ENCODE data around the gene KRTAP6-3. TPM values are rescaled to one million over a fixed set of nuclear protein-coding genes. Genes with fewer than 3 reads are reported as not detected.

KRTAP6-3 gene
- total RNA-seq = not detected

- DNase-seq (ENCODE audit: low spot score in 2 of 2) (no peak), FAIRE-seq (no peak)
Observed at GRCh38 chr21:30592140-30592539, at the start of gene KRTAP6-3. Gene KRTAP6-3 (plus strand): TSS chr21:30592440. CDS start chr21:30592446, 6 bp downstream.

GRCh38 chr21:30552782-30553181, 39.5 kb upstream of the KRTAP6-3 start:
- DNase-seq (ENCODE audit: low spot score in 2 of 2) (no peak), FAIRE-seq (no peak)

GRCh38 chr21:30555095-30555494, 37.1 kb upstream of the KRTAP6-3 start:
- DNase-seq (ENCODE audit: low spot score in 2 of 2) = no peak
- peak; percentile 13 for FAIRE-seq

GRCh38 chr21:30561264-30561895, 30.9 kb upstream of the KRTAP6-3 start, which contains the start of gene KRTAP19-7:
Gene KRTAP19-7 (minus strand): TSS chr21:30561314. CDS start chr21:30561289, 25 bp downstream.
- no peak for DNase-seq (ENCODE audit: low spot score in 2 of 2)
- FAIRE-seq = no peak

- no peak for FAIRE-seq
- no peak for DNase-seq (ENCODE audit: low spot score in 2 of 2)
Observed at GRCh38 chr21:30561957-30562356, 30.3 kb upstream of the KRTAP6-3 start.

GRCh38 chr21:30563072-30563471, 29.2 kb upstream of the KRTAP6-3 start:
- DNase-seq (ENCODE audit: low spot score in 2 of 2) = no peak
- FAIRE-seq = no peak

- DNase-seq (ENCODE audit: low spot score in 2 of 2) (no peak), FAIRE-seq (no peak)
Observed at GRCh38 chr21:30563630-30564029, 28.6 kb upstream of the KRTAP6-3 start.

GRCh38 chr21:30567617-30568016, 24.6 kb upstream of the KRTAP6-3 start:
- no peak for DNase-seq (ENCODE audit: low spot score in 2 of 2)
- no peak for FAIRE-seq

GRCh38 chr21:30577766-30578165, 14.5 kb upstream of the KRTAP6-3 start:
- no peak for DNase-seq (ENCODE audit: low spot score in 2 of 2)
- no peak for FAIRE-seq

GRCh38 chr21:30579346-30579745, 12.9 kb upstream of the KRTAP6-3 start:
- DNase-seq (ENCODE audit: low spot score in 2 of 2) = no peak
- FAIRE-seq = no peak

GRCh38 chr21:30580132-30580531, 12.1 kb upstream of the KRTAP6-3 start:
- DNase-seq (ENCODE audit: low spot score in 2 of 2) (no peak), FAIRE-seq (no peak)

GRCh38 chr21:30582870-30583269, 9.4 kb upstream of the KRTAP6-3 start:
- DNase-seq (ENCODE audit: low spot score in 2 of 2) (no peak), FAIRE-seq (no peak)

- no peak for FAIRE-seq
- no peak for DNase-seq (ENCODE audit: low spot score in 2 of 2)
Observed at GRCh38 chr21:30590297-30590696, 1.9 kb upstream of the KRTAP6-3 start, which contains the start of gene KRTAP22-2. Gene KRTAP22-2 (minus strand): TSS chr21:30590397.

- no peak for DNase-seq (ENCODE audit: low spot score in 2 of 2)
- FAIRE-seq = no peak
Observed at GRCh38 chr21:30598802-30599201, 6.6 kb downstream of the KRTAP6-3 start, which contains the start of gene KRTAP6-2. Gene KRTAP6-2 (minus strand): TSS chr21:30598902. CDS start chr21:30598874, 28 bp downstream.

GRCh38 chr21:30600787-30601186, 8.5 kb downstream of the KRTAP6-3 start, which contains the start of gene KRTAP22-1:
Gene KRTAP22-1 (plus strand): TSS chr21:30601087.
- FAIRE-seq (no peak), DNase-seq (ENCODE audit: low spot score in 2 of 2) (no peak)

GRCh38 chr21:30605968-30606367, 13.7 kb downstream of the KRTAP6-3 start:
- DNase-seq (ENCODE audit: low spot score in 2 of 2) = no peak

GRCh38 chr21:30612132-30612531, 19.9 kb downstream of the KRTAP6-3 start:
- FAIRE-seq = no peak

More at GRCh38 chr21:30605968-30606367, 13.7 kb downstream of the KRTAP6-3 start:
- FAIRE-seq = no peak

GRCh38 chr21:30613836-30614235, 21.6 kb downstream of the KRTAP6-3 start, which contains the start of gene KRTAP6-1:
Gene KRTAP6-1 (minus strand): TSS chr21:30613930. CDS start chr21:30613904, 26 bp downstream.
- FAIRE-seq = no peak
- DNase-seq (ENCODE audit: low spot score in 2 of 2) = no peak

More at GRCh38 chr21:30612132-30612531, 19.9 kb downstream of the KRTAP6-3 start:
- DNase-seq (ENCODE audit: low spot score in 2 of 2) = no peak

- DNase-seq (ENCODE audit: low spot score in 2 of 2) (no peak), FAIRE-seq (no peak)
Observed at GRCh38 chr21:30615199-30615598, 23.0 kb downstream of the KRTAP6-3 start.

GRCh38 chr21:30616125-30616524, 23.9 kb downstream of the KRTAP6-3 start, which contains the start of gene KRTAP20-1:
Gene KRTAP20-1 (plus strand): TSS chr21:30616425. CDS start chr21:30616455, 30 bp downstream.
- no peak for FAIRE-seq
- no peak for DNase-seq (ENCODE audit: low spot score in 2 of 2)

GRCh38 chr21:30620080-30620479, 27.8 kb downstream of the KRTAP6-3 start:
- DNase-seq (ENCODE audit: low spot score in 2 of 2) = no peak
- FAIRE-seq = no peak

- FAIRE-seq (no peak), DNase-seq (ENCODE audit: low spot score in 2 of 2) (no peak)
Observed at GRCh38 chr21:30620522-30620921, 28.3 kb downstream of the KRTAP6-3 start, which contains the start of gene KRTAP20-4. Gene KRTAP20-4 (plus strand): TSS chr21:30620627.
